Panc1 (cell line): ENCODE measurements around the gene NDUFB3. TPM values are rescaled to one million over a fixed set of nuclear protein-coding genes. Genes with fewer than 3 reads are reported as not detected.

Experiments used
- ATAC-seq: fragments of 200-7000 bp; cut with Tn5 transposase; 2 replicates; pipeline ENCODE4 v1.9.1; 2020; ENCODE audit warnings: mild to moderate bottlenecking, moderate library complexity
- BruUV-seq: library from RNA; stranded (reverse); fragments of 400-500 nt; replicated peaks from 2 replicates; lab custom pipeline; 2021; lab: Mats Ljungman, UMichigan
- CTCF ChIA-PET: fragments of 300-600 bp; sonication (Branson Sonifier 250); formaldehyde crosslinking; loops from one replicate; lab custom pipeline; 2022; ENCODE audit warnings: antibody characterized with exemption; lab: Charles Lee
- POLR2A ChIA-PET: fragments of 300-600 bp; sonication (Branson Sonifier 250); formaldehyde crosslinking; loops from one replicate; lab custom pipeline; 2022; ENCODE audit warnings: antibody characterized with exemption; lab: Charles Lee
- DNase-seq: peaks from one replicate; pipeline ENCODE4 v3.0.0-alpha.2; 2010; ENCODE audit warnings: low read depth, low spot score
- H3K27ac ChIP-seq: 2 replicates; pipeline ENCODE4 v1.5.1; 2011; ENCODE audit warnings: mild to moderate bottlenecking, low read length, inconsistent platforms
- H3K27me3 ChIP-seq: fragments of 200-500 bp; sonication (Bioruptor generic); 2 replicates; pipeline ENCODE4 v1.6.0; 2014; ENCODE audit warnings: low read length, inconsistent platforms; ENCODE audit not compliant: control insufficient read depth, insufficient read depth
- H3K36me3 ChIP-seq: fragments of 200-500 bp; sonication (Bioruptor generic); 2 replicates; pipeline ENCODE4 v1.5.1; 2014; ENCODE audit warnings: inconsistent platforms, mild to moderate bottlenecking, low read length, moderate library complexity; ENCODE audit not compliant: control insufficient read depth, insufficient read depth
- H3K4me1 ChIP-seq: 2 replicates; pipeline ENCODE4 v1.5.1; 2011; ENCODE audit warnings: inconsistent platforms, mild to moderate bottlenecking, low read length, moderate library complexity; ENCODE audit not compliant: control insufficient read depth, insufficient read depth
- H3K4me3 ChIP-seq, 2 experiments: 2 replicates each; pipeline ENCODE4 v1.5.1; 2011 to 2012; ENCODE audit warnings: low read depth in 2 of 2, low read length in 2 of 2, mild to moderate bottlenecking in 2 of 2, inconsistent platforms in 1 of 2, moderate library complexity in 1 of 2
- H3K9me3 ChIP-seq: fragments of 200-500 bp; sonication (Bioruptor generic); 2 replicates; pipeline ENCODE4 v1.5.1; 2014; ENCODE audit warnings: low read depth, mild to moderate bottlenecking, inconsistent platforms, low read length, moderate library complexity; ENCODE audit not compliant: control insufficient read depth, insufficient read depth
- POLR2AphosphoS5 ChIP-seq: IDR thresholded peaks from 2 replicates; pipeline ENCODE4 v1.6.1; 2012; ENCODE audit warnings: mild to moderate bottlenecking, low read depth, low read length, moderate library complexity
- SIN3A ChIP-seq: IDR thresholded peaks from 2 replicates; pipeline ENCODE4 v1.6.1; 2012; ENCODE audit warnings: low read depth, mild to moderate bottlenecking, low read length, moderate library complexity, borderline replicate concordance; ENCODE audit not compliant: insufficient read depth
- TCF7L2 ChIP-seq: IDR thresholded peaks from 2 replicates; pipeline ENCODE4 v1.6.1; 2011; ENCODE audit warnings: mild to moderate bottlenecking, low read depth, low read length, inconsistent platforms
- in situ Hi-C: cut with HindIII; loops from 2 replicates; pipeline ENCODE4 v1.10.0; 2016; ENCODE audit warnings: low sequenced_read_pairs, low pct_unique_long_range_greater_than_20kb
- intact Hi-C: fragments of 100-400 bp; cut with micrococcal nuclease; formaldehyde crosslinking; loops from one replicate; pipeline ENCODE4 v1.10.0; 2022; ENCODE audit not compliant: unreplicated experiment
- total RNA-seq: library from RNA; stranded (reverse); gene quantifications from one replicate; pipeline ENCODE4 v1.2.1, GENCODE V29; 2021; ENCODE audit not compliant: unreplicated experiment
- TF ChIP-seq, protein P1 (sequence below): fragments of 450-650 bp; IDR thresholded peaks from 2 replicates; pipeline ENCODE4 v1.5.1; 2017; ENCODE audit warnings: mild to moderate bottlenecking
- TF ChIP-seq, protein P2 (sequence below), 2 experiments: IDR thresholded peaks; 2 replicates each; pipeline ENCODE4 v1.6.1; 2011 to 2012; ENCODE audit warnings: low read depth in 2 of 2, control low read depth in 1 of 2, low read length in 1 of 2, mild to moderate bottlenecking in 1 of 2, moderate library complexity in 1 of 2; ENCODE audit not compliant: insufficient read depth in 1 of 2

NDUFB3 gene
- total RNA-seq, 1 experiment from 2014 or later = 88.6 TPM

DNA sequence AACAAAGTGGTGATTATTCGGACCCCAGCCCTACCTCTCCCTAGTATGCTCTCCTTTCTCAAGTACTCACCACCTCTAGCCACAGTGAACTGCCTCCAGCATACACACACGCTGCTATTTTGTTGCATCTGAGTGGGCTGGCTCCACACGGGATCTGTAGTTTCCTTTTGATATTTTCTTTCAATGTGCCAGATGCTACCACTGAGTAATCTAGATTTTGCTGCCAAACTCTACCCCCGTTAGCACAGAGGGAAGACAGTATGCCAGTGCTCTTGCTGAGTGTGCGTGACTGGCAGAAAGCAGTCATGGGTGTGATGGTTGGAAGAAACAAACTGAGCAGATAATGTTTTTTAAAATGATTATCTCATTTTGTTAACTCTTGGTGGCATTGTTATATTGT, 55.8 kb downstream of the NDUFB3 start:
- Histone ChIP-seq H3K4me1 (peaks cover 74% of the 10 kb centered on the region), H3K9me3 (no peaks in the 10 kb centered on the region), H3K27me3 (no peaks in the 10 kb centered on the region), H3K4me3 (peak overlapping the region in 1 of 2 experiments; percentile 19; a peak in 1 of 4 replicates), H3K27ac (peak overlapping the region; percentile 80), H3K36me3 (no peaks in the 10 kb centered on the region)
- no TSS peak for BruUV-seq
- TF ChIP-seq, protein P1, sequence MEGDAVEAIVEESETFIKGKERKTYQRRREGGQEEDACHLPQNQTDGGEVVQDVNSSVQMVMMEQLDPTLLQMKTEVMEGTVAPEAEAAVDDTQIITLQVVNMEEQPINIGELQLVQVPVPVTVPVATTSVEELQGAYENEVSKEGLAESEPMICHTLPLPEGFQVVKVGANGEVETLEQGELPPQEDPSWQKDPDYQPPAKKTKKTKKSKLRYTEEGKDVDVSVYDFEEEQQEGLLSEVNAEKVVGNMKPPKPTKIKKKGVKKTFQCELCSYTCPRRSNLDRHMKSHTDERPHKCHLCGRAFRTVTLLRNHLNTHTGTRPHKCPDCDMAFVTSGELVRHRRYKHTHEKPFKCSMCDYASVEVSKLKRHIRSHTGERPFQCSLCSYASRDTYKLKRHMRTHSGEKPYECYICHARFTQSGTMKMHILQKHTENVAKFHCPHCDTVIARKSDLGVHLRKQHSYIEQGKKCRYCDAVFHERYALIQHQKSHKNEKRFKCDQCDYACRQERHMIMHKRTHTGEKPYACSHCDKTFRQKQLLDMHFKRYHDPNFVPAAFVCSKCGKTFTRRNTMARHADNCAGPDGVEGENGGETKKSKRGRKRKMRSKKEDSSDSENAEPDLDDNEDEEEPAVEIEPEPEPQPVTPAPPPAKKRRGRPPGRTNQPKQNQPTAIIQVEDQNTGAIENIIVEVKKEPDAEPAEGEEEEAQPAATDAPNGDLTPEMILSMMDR = no peak
- TF ChIP-seq TCF7L2 (no peak), SIN3A (no peak), POLR2AphosphoS5 (no peak)
- TF ChIP-seq, protein P2, sequence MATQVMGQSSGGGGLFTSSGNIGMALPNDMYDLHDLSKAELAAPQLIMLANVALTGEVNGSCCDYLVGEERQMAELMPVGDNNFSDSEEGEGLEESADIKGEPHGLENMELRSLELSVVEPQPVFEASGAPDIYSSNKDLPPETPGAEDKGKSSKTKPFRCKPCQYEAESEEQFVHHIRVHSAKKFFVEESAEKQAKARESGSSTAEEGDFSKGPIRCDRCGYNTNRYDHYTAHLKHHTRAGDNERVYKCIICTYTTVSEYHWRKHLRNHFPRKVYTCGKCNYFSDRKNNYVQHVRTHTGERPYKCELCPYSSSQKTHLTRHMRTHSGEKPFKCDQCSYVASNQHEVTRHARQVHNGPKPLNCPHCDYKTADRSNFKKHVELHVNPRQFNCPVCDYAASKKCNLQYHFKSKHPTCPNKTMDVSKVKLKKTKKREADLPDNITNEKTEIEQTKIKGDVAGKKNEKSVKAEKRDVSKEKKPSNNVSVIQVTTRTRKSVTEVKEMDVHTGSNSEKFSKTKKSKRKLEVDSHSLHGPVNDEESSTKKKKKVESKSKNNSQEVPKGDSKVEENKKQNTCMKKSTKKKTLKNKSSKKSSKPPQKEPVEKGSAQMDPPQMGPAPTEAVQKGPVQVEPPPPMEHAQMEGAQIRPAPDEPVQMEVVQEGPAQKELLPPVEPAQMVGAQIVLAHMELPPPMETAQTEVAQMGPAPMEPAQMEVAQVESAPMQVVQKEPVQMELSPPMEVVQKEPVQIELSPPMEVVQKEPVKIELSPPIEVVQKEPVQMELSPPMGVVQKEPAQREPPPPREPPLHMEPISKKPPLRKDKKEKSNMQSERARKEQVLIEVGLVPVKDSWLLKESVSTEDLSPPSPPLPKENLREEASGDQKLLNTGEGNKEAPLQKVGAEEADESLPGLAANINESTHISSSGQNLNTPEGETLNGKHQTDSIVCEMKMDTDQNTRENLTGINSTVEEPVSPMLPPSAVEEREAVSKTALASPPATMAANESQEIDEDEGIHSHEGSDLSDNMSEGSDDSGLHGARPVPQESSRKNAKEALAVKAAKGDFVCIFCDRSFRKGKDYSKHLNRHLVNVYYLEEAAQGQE (IDR thresholded peaks at IDR 0.05; ENCODE audit: insufficient read depth in 1 of 2, low read depth in 2 of 2, low read length in 1 of 2) = no peak
- intact Hi-C loops = no loop called here
- ATAC-seq (peak; percentile 23; the same call in 1 of the 2 replicates), DNase-seq (no peak)
- ChIA-PET POLR2A (interaction anchor here (1.5 kb wide), 1 partner anchor 10 kb away, joined by 5 read pairs; no protein-coding TSS in a partner anchor), CTCF (no interaction called here)
- in situ Hi-C loops = no loop called here

GRCh38 chr2:201128033-201128432, 56.2 kb downstream of the NDUFB3 start:
- Histone ChIP-seq H3K36me3 (no peaks in the 10 kb centered on the region), H3K27ac (peak overlapping the region; percentile 80), H3K27me3 (no peaks in the 10 kb centered on the region), H3K4me3 (no peak overlapping the region), H3K9me3 (no peaks in the 10 kb centered on the region), H3K4me1 (peaks cover 69% of the 10 kb centered on the region)
- intact Hi-C loops = no loop called here
- ATAC-seq (no peak), DNase-seq (no peak)
- no TSS peak for BruUV-seq
- in situ Hi-C loops = no loop called here
- TF ChIP-seq TCF7L2 (no peak), POLR2AphosphoS5 (no peak), SIN3A (no peak)
- TF ChIP-seq, protein P1 = no peak
- TF ChIP-seq, protein P2 (IDR thresholded peaks at IDR 0.05; ENCODE audit: insufficient read depth in 1 of 2, low read depth in 2 of 2, low read length in 1 of 2) = no peak
- POLR2A ChIA-PET = no interaction called here
- CTCF ChIA-PET = no interaction called here
